Measurements from ENCODE around the gene RAB4A.

DNA sequence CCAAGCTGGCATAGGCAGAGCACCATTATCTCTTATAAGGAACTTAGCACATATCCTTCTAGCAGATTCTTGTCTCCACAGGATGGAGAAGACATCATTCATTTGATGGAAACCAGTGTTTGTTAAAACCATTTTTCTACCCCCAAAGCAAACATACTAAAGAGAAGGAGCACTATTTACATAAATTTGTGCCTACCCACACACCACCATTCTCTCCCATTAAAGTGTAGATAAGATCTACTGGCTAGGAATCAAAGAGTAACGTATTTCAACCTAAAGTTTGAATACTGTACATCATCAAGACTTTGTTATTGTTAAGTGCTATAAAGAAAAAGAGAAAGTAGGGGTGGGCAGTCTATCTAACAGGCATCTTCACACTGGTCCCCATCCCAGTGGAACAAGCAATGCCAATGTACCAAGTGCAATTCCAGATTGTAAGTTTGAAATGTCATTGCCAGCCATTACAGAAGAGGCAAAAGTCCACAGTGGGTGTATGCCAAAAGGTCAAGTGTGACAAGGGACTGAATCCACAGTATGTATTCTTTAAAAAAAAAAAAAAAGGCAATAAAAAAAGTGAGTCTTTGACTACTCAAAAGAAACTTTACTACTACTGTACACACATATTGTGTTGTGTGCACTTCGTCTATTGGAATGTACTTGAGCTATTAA, 53.1 kb downstream of the RAB4A start:
- TF ChIP-seq, protein P1, sequence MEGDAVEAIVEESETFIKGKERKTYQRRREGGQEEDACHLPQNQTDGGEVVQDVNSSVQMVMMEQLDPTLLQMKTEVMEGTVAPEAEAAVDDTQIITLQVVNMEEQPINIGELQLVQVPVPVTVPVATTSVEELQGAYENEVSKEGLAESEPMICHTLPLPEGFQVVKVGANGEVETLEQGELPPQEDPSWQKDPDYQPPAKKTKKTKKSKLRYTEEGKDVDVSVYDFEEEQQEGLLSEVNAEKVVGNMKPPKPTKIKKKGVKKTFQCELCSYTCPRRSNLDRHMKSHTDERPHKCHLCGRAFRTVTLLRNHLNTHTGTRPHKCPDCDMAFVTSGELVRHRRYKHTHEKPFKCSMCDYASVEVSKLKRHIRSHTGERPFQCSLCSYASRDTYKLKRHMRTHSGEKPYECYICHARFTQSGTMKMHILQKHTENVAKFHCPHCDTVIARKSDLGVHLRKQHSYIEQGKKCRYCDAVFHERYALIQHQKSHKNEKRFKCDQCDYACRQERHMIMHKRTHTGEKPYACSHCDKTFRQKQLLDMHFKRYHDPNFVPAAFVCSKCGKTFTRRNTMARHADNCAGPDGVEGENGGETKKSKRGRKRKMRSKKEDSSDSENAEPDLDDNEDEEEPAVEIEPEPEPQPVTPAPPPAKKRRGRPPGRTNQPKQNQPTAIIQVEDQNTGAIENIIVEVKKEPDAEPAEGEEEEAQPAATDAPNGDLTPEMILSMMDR (IDR thresholded peaks at IDR 0.05) = no peak
- no peak for TF ChIP-seq POLR2A (IDR thresholded peaks at IDR 0.05)

Data from body of pancreas (tissue), 4 donors.